NCI-H146 (cell line): ENCODE results near the gene AP3D1.
"Not testable (repeated sequence)": the region's sequence is repeated elsewhere in the genome, so short reads cannot be mapped to it uniquely, and the experiment has no call there.

Experiments used
- DNase-seq: peaks from one replicate; lab custom pipeline; 2025; lab: John Stamatoyannopoulos, UW

AP3D1 gene

GRCh38 chr19:2151339-2152229, at the start of gene AP3D1:
TSS of gene AP3D1 (minus strand) at chr19:2151566. CDS start at chr19:2151334, 232 bp downstream.
- peak; percentile 98 for DNase-seq

- not testable (repeated sequence) for DNase-seq
These were observed 49.4 kb upstream of the AP3D1 start for GRCh38 chr19:2200624-2201294.

GRCh38 chr19:2199861-2200623, 48.7 kb upstream of the AP3D1 start:
- no peak for DNase-seq

- DNase-seq: no peak
These were observed 47.8 kb upstream of the AP3D1 start for GRCh38 chr19:2199215-2199614.

GRCh38 chr19:2198317-2198716, 47.0 kb upstream of the AP3D1 start:
- DNase-seq: no peak

GRCh38 chr19:2197270-2197669, 45.9 kb upstream of the AP3D1 start:
- no peak for DNase-seq

- no peak for DNase-seq
These were observed 44.5 kb upstream of the AP3D1 start for GRCh38 chr19:2195914-2196313.

GRCh38 chr19:2195361-2195760, 44.0 kb upstream of the AP3D1 start:
- no peak for DNase-seq

- no peak for DNase-seq
These were observed 43.2 kb upstream of the AP3D1 start for GRCh38 chr19:2194513-2195078.

- no peak for DNase-seq
These were observed 42.4 kb upstream of the AP3D1 start for GRCh38 chr19:2193807-2194206.

- no peak for DNase-seq
These were observed 41.5 kb upstream of the AP3D1 start for GRCh38 chr19:2192862-2193261.

GRCh38 chr19:2191456-2192310, 40.3 kb upstream of the AP3D1 start:
- DNase-seq: no peak

- no peak for DNase-seq
These were observed 39.6 kb upstream of the AP3D1 start for GRCh38 chr19:2190848-2191455.

GRCh38 chr19:2189880-2190279, 38.5 kb upstream of the AP3D1 start:
- no peak for DNase-seq

GRCh38 chr19:2188708-2189385, 37.5 kb upstream of the AP3D1 start:
- DNase-seq: no peak

GRCh38 chr19:2187159-2187558, 35.8 kb upstream of the AP3D1 start:
- no peak for DNase-seq

GRCh38 chr19:2186071-2186846, 34.9 kb upstream of the AP3D1 start:
- DNase-seq: no peak

GRCh38 chr19:2185734-2186070, 34.3 kb upstream of the AP3D1 start:
- no peak for DNase-seq

- no peak for DNase-seq
These were observed 33.1 kb upstream of the AP3D1 start for GRCh38 chr19:2184422-2184975.
